Measurements from ENCODE around the gene HLCS.

HLCS gene

DNA sequence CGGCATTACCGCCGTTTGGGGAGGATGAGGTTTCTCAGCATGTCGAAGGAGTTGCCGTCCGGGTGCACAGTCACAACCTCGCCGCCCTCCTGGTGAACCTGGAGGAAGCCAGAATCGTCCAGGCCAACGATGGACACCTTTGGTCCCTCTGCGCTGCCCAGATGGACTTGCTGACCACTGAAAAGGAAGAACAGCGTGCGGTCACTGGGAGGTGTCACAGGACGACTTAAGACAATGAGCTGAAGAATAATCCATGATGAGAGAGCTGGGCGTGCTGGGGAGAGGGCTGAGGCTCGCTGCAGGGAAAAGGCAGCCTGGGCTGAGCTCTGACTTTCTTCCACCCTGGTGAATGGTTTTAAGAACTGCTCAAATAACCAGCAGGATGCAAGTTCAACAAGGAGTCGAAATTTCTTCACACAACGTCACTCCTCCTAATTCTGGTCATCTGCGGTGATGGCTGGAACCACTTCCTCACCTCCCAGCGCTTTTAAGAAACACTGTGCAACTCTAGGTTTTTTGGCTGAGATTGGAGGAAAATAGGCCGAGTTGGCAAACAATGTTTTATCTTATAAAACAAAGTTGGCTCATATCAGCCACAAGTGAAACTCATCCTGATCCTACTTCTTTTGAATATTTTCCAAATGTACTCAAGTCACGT lies 212.1 kb downstream of the HLCS start:
- H3K27ac ChIP-seq (ENCODE audit: low read length) = no peak overlapping the region

DNA sequence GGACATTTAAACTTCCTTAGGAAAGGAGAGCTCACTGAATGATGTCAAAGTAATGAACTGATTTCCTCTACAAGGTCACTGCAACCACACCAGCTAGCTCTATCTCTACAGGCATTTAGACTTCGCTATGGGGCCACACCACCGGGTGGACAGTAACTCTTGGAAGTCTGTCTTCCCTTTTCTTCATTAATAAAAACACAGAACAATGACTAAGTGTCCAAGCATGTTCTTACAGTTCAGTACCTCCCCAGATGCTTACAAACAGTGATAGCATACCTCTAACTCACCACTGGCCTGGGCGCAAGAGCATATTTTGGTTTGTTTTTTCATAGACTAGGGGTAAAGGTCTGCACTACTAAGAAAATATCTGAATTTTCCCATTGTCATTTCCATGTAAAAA lies 212.9 kb downstream of the HLCS start:
- no peak overlapping the region for H3K27ac ChIP-seq (ENCODE audit: low read length)
- no peaks in the 10 kb centered on the region for H3K36me3 ChIP-seq (ENCODE audit: control insufficient read depth, low read depth, low read length)
- H3K9ac ChIP-seq (ENCODE audit: low read length) = no peak overlapping the region
- no peaks in the 10 kb centered on the region for H3K9me3 ChIP-seq (ENCODE audit: control insufficient read depth, low read depth, low read length)
- peaks cover 47% of the 10 kb centered on the region for H3K4me1 ChIP-seq (ENCODE audit: control insufficient read depth, low read depth, low read length)
- H3K4me3 ChIP-seq (ENCODE audit: low read length) = no peak overlapping the region
- H3K27me3 ChIP-seq (ENCODE audit: control insufficient read depth, insufficient read depth, low read length) = peaks cover 12% of the 10 kb centered on the region

More for the DNA sequence above, 212.1 kb downstream of the HLCS start:
- no peaks in the 10 kb centered on the region for H3K9me3 ChIP-seq (ENCODE audit: control insufficient read depth, low read depth, low read length)
- no peak overlapping the region for H3K9ac ChIP-seq (ENCODE audit: low read length)
- no peak overlapping the region for H3K4me3 ChIP-seq (ENCODE audit: low read length)
- peaks cover 4% of the 10 kb centered on the region for H3K27me3 ChIP-seq (ENCODE audit: control insufficient read depth, insufficient read depth, low read length)
- no peaks in the 10 kb centered on the region for H3K36me3 ChIP-seq (ENCODE audit: control insufficient read depth, low read depth, low read length)
- peaks cover 39% of the 10 kb centered on the region for H3K4me1 ChIP-seq (ENCODE audit: control insufficient read depth, low read depth, low read length)

DNA sequence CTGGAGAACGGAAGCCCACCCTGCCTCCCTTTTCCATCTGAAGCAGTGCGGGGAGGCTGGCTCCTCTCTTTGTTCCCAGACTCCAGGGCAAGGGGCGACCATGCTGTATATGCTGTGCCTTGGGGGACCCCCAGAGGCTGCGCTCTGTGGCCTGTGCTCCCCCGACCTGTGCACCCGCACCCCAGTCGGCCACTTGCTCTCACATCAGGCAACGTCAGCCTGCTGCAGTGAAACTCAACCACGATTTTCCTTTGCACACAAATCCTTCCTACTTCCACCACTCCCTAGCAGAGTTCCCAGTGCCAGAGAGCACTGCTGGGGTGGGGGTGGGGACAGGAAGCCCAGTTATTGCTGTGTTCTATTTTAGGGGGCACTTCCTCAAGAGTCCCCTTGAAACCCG lies 215.1 kb downstream of the HLCS start:
- Histone ChIP-seq H3K27me3 (ENCODE audit: control insufficient read depth, insufficient read depth, low read length) (peaks cover 28% of the 10 kb centered on the region), H3K36me3 (ENCODE audit: control insufficient read depth, low read depth, low read length) (no peaks in the 10 kb centered on the region), H3K4me1 (ENCODE audit: control insufficient read depth, low read depth, low read length) (peaks cover 41% of the 10 kb centered on the region), H3K9me3 (ENCODE audit: control insufficient read depth, low read depth, low read length) (no peaks in the 10 kb centered on the region), H3K27ac (ENCODE audit: low read length) (no peak overlapping the region), H3K4me3 (ENCODE audit: low read length) (no peak overlapping the region), H3K9ac (ENCODE audit: low read length) (peak overlapping the region; percentile 74)

DNA sequence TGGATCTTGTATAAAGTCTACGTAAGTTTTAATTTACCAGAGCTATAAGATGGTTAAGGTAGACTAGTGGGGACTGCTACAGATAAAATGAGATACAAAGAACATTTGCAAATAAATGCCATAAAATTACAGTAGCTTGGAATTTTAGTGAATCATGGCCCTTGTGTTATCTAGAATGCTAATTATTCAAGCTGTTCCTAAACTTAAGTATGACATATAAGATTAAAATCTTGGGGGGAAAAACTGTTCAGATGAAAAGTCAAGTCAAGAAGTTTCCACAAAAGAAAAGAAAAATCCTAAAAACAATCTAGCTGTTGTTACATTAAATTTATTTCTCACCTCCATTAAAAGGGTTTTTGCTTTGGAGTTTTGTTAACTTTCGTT lies 215.9 kb downstream of the HLCS start:
- H3K27me3 ChIP-seq (ENCODE audit: control insufficient read depth, insufficient read depth, low read length) = peaks cover 32% of the 10 kb centered on the region
- peak overlapping the region; percentile 74 for H3K9ac ChIP-seq (ENCODE audit: low read length)
- H3K36me3 ChIP-seq (ENCODE audit: control insufficient read depth, low read depth, low read length) = no peaks in the 10 kb centered on the region
- H3K9me3 ChIP-seq (ENCODE audit: control insufficient read depth, low read depth, low read length) = no peaks in the 10 kb centered on the region
- H3K4me1 ChIP-seq (ENCODE audit: control insufficient read depth, low read depth, low read length) = peaks cover 41% of the 10 kb centered on the region
- peak overlapping the region; percentile 33 for H3K4me3 ChIP-seq (ENCODE audit: low read length)
- H3K27ac ChIP-seq (ENCODE audit: low read length) = peak overlapping the region; percentile 87

DNA sequence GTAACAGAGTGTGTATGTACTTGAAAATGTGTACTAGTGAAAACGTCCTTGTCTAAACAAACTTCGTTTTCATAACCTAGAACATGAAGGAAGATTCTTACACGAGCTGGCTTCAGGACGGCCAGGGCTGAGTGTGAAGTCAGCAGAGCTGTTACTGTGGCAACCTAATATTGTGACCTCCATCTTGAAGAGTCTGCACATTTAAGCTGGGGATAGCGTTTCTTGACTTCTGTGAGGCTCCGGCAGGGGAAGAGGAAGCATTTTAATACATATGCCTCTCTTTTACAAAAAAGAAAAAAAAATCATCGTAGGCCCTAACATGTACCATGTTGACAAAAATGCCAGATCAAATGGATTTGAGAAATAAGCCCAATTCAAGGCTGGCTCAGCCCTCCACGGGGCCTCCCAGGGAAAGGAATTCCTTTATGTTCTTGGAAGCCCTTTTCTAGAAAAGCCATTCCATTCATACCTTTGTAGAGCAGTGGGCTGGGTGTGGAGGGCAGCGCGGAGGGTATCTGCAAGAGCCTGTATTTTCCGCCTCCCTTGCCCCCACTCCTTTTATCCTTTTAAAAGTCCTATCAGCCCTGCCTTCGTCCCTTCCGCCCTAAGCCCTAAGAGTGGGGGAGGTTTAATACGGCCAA lies 216.4 kb downstream of the HLCS start:
- no peaks in the 10 kb centered on the region for H3K36me3 ChIP-seq (ENCODE audit: control insufficient read depth, low read depth, low read length)
- H3K9ac ChIP-seq (ENCODE audit: low read length) = peak overlapping the region; percentile 74
- peaks cover 37% of the 10 kb centered on the region for H3K27me3 ChIP-seq (ENCODE audit: control insufficient read depth, insufficient read depth, low read length)
- peak overlapping the region; percentile 87 for H3K27ac ChIP-seq (ENCODE audit: low read length)
- no peaks in the 10 kb centered on the region for H3K9me3 ChIP-seq (ENCODE audit: control insufficient read depth, low read depth, low read length)
- H3K4me1 ChIP-seq (ENCODE audit: control insufficient read depth, low read depth, low read length) = peaks cover 41% of the 10 kb centered on the region
- peak overlapping the region; percentile 33 for H3K4me3 ChIP-seq (ENCODE audit: low read length)

DNA sequence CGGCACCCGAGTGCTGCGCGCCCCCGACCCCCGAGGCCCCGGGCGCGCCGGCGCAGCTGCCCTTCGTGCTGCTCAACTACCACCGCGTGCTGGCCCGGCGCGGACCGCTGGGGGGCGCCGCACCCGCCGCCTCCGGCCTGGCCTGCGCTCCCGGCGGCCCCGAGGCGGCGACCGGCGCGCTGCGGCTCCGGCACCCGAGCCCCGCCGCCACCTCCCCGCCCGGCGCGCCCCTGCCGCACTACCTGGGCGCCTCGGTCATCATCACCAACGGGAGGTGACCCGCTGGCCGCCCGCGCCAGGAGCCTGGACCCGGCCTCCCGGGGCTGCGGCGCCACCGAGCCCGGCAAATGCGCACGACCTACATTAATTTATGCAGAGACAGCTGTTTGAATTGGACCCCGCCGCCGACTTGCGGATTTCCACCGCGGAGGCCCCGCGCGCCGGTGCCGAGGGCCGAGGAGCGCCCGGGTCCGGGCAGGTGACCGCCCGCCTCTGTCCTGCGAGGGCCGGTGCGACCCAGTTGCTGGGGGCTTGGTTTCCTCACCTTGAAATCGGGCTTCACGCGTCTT lies 218.6 kb downstream of the HLCS start:
- no peaks in the 10 kb centered on the region for H3K36me3 ChIP-seq (ENCODE audit: control insufficient read depth, low read depth, low read length)
- peak overlapping the region; percentile 55 for H3K4me3 ChIP-seq (ENCODE audit: low read length)
- H3K9me3 ChIP-seq (ENCODE audit: control insufficient read depth, low read depth, low read length) = no peaks in the 10 kb centered on the region
- peak overlapping the region; percentile 49 for H3K9ac ChIP-seq (ENCODE audit: low read length)
- no peak overlapping the region for H3K27ac ChIP-seq (ENCODE audit: low read length)
- H3K27me3 ChIP-seq (ENCODE audit: control insufficient read depth, insufficient read depth, low read length) = peaks cover 37% of the 10 kb centered on the region
- peaks cover 41% of the 10 kb centered on the region for H3K4me1 ChIP-seq (ENCODE audit: control insufficient read depth, low read depth, low read length)

DNA sequence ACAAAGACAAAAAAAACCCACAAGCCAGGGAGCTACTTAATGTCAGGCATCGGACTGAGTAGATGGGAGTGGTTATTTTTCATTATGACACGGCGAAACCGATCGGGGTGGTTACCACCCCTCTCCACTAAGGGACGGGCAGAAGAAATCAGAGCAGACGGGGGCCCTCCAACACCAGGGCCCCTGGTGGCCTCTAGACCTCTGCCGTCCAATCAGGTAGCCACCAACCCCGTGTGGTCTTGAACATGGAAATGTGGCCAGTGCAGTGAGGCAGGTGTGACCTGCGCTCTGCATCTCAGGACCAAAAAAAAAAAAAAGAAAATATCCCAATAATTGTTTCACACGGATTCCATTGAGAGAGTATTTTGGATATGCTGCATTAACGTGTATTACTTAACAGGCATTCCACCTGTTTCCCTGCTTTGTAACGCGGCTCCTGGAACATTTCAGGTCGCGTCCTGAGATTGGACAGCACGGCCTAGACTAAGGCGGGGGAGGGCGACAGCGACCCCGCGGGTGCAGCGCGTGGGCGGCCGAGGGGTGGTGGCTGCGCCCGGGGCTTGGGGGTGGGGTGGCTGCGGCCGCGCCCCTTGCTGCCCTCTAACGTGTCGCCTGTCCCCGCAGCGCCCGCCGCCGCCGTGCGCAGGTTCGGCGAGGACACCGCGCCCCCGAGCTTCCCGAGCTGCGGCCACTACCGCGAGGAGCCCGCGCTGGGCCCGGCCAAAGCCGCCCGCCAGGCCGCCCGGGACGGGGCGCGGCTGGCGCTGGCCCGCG lies 219.2 kb downstream of the HLCS start:
- Histone ChIP-seq H3K9ac (ENCODE audit: low read length) (no peak overlapping the region), H3K9me3 (ENCODE audit: control insufficient read depth, low read depth, low read length) (no peaks in the 10 kb centered on the region), H3K4me1 (ENCODE audit: control insufficient read depth, low read depth, low read length) (peaks cover 39% of the 10 kb centered on the region), H3K27me3 (ENCODE audit: control insufficient read depth, insufficient read depth, low read length) (peaks cover 37% of the 10 kb centered on the region), H3K4me3 (ENCODE audit: low read length) (peak overlapping the region; percentile 46), H3K27ac (ENCODE audit: low read length) (no peak overlapping the region), H3K36me3 (ENCODE audit: control insufficient read depth, low read depth, low read length) (no peaks in the 10 kb centered on the region)

DNA sequence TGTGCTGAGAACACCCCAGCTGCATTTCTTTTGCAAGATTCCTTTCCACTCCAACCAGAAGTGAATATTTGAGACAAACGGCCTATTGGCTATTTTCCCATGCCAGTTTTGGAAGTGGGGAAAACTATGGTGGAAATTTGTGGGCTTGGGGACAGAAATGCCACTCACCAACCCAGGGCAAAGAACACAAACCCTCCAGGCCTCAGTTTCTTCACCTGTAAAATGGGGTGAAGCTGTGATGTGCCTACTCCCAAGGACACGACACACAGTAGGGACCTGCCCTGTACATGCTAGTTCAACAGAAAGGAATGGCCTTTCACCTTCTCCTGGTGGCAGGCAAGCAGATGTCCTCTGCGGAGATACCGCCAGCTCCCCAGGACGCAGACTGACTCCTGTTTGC lies 221.0 kb downstream of the HLCS start:
- peaks cover 21% of the 10 kb centered on the region for H3K4me1 ChIP-seq (ENCODE audit: control insufficient read depth, low read depth, low read length)
- H3K27ac ChIP-seq (ENCODE audit: low read length) = no peak overlapping the region
- H3K9me3 ChIP-seq (ENCODE audit: control insufficient read depth, low read depth, low read length) = no peaks in the 10 kb centered on the region
- no peak overlapping the region for H3K4me3 ChIP-seq (ENCODE audit: low read length)
- H3K36me3 ChIP-seq (ENCODE audit: control insufficient read depth, low read depth, low read length) = no peaks in the 10 kb centered on the region
- peaks cover 37% of the 10 kb centered on the region for H3K27me3 ChIP-seq (ENCODE audit: control insufficient read depth, insufficient read depth, low read length)
- H3K9ac ChIP-seq (ENCODE audit: low read length) = no peak overlapping the region

DNA sequence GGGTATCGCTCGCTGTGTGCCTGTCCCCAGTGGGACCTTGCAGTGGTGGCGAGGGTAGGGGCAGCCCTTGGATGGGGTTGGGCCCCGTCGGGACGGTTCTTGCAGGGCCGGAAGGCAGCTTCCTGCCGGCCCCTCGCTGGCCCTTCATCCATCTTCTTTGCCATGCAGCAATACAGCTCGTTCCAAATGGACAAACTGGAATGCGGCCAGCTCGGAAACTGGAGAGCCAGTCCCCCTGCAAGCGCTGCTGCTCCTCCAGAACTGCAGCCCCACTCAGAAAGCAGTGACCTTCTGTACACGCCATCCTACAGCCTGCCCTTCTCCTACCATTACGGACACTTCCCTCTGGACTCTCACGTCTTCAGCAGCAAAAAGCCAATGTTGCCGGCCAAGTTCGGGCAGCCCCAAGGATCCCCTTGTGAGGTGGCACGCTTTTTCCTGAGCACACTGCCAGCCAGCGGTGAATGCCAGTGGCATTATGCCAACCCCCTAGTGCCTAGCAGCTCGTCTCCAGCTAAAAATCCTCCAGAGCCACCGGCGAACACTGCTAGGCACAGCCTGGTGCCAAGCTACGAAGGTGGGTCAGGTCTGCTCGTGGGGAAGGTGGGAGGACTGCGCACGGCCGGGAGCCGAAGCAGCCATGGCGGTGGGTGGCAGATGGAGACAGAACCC lies 221.8 kb downstream of the HLCS start:
- Histone ChIP-seq H3K4me1 (ENCODE audit: control insufficient read depth, low read depth, low read length) (peaks cover 15% of the 10 kb centered on the region), H3K9me3 (ENCODE audit: control insufficient read depth, low read depth, low read length) (no peaks in the 10 kb centered on the region), H3K4me3 (ENCODE audit: low read length) (no peak overlapping the region), H3K36me3 (ENCODE audit: control insufficient read depth, low read depth, low read length) (no peaks in the 10 kb centered on the region), H3K27ac (ENCODE audit: low read length) (no peak overlapping the region), H3K27me3 (ENCODE audit: control insufficient read depth, insufficient read depth, low read length) (peaks cover 36% of the 10 kb centered on the region), H3K9ac (ENCODE audit: low read length) (no peak overlapping the region)

DNA sequence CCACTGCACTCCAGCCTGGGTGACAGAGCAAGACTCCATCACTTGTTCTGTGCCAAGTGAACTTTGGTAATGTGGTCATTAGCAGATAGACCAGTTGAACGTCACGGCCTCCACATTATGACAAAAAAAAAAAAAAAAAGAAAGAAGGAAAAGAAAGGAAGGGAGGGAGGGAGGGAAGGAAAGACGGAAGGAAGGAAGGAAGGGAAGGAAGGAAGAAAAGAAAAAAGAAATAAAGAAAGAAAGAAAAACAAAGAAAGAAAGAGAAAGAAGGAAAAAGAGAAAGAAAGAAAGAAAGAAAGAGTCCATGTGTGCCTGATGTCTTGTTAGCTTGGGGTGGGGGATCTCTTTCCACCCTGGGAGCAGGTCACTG lies 222.3 kb downstream of the HLCS start:
- no peaks in the 10 kb centered on the region for H3K9me3 ChIP-seq (ENCODE audit: control insufficient read depth, low read depth, low read length)
- H3K4me3 ChIP-seq (ENCODE audit: low read length) = no peak overlapping the region
- H3K4me1 ChIP-seq (ENCODE audit: control insufficient read depth, low read depth, low read length) = peaks cover 10% of the 10 kb centered on the region
- H3K36me3 ChIP-seq (ENCODE audit: control insufficient read depth, low read depth, low read length) = no peaks in the 10 kb centered on the region
- no peak overlapping the region for H3K9ac ChIP-seq (ENCODE audit: low read length)
- H3K27ac ChIP-seq (ENCODE audit: low read length) = no peak overlapping the region
- peaks cover 31% of the 10 kb centered on the region for H3K27me3 ChIP-seq (ENCODE audit: control insufficient read depth, insufficient read depth, low read length)

DNA sequence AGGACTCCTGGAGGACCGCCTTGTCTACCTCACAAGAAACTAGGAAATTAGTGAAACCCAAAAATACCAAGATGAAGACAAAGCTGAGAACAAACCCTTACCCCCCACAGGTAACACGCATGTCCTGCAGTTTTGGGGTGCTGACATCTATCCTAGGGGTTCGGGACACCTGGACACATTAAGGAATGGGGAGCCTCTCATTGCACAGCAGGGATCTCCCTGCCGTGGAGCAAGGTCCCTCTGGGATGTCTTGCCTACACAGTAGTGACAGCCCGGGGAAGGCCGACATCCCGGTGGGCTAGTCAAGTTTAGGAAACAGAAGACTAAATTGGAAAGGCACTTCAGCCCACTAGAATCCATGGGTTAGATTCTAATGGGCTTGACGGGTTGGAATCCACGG lies 223.0 kb downstream of the HLCS start:
- H3K27me3 ChIP-seq (ENCODE audit: control insufficient read depth, insufficient read depth, low read length) = peaks cover 24% of the 10 kb centered on the region
- H3K36me3 ChIP-seq (ENCODE audit: control insufficient read depth, low read depth, low read length) = no peaks in the 10 kb centered on the region
- no peak overlapping the region for H3K27ac ChIP-seq (ENCODE audit: low read length)
- H3K9ac ChIP-seq (ENCODE audit: low read length) = no peak overlapping the region
- peaks cover 3% of the 10 kb centered on the region for H3K4me1 ChIP-seq (ENCODE audit: control insufficient read depth, low read depth, low read length)
- H3K9me3 ChIP-seq (ENCODE audit: control insufficient read depth, low read depth, low read length) = no peaks in the 10 kb centered on the region
- H3K4me3 ChIP-seq (ENCODE audit: low read length) = no peak overlapping the region

Measured in iPS-18a (cell line).